K562 (cell line): ENCODE data around the gene PRKCB. TPM values are rescaled to one million over a fixed set of nuclear protein-coding genes. Genes with fewer than 3 reads are reported as not detected.

Source experiments
- BHLHE40 ChIP-seq: IDR thresholded peaks from 2 replicates; pipeline ENCODE4 v1.6.1; 2011; ENCODE audit warnings: low read length, improper control_type of control experiment
- CHD4 ChIP-seq: fragments of 200-600 bp; sonication (generic); IDR thresholded peaks from 3 replicates; pipeline ENCODE4 v1.6.1; 2012; ENCODE audit warnings: low read depth, mild to moderate bottlenecking, mixed read lengths, low read length, inconsistent platforms; ENCODE audit not compliant: insufficient read depth, insufficient replicate concordance, poor library complexity, severe bottlenecking
- ESRRA ChIP-seq: fragments of 450-650 bp; IDR thresholded peaks from 2 replicates; pipeline ENCODE4 v1.6.1; 2014; ENCODE audit warnings: low read depth, mild to moderate bottlenecking, moderate library complexity, borderline replicate concordance
- GATA2 ChIP-seq: sonication (generic); formaldehyde crosslinking; IDR thresholded peaks from 2 replicates; pipeline ENCODE4 v1.4.0; 2020; ENCODE audit warnings: mild to moderate bottlenecking, missing genetic modification reagents
- GMEB1 ChIP-seq: fragments of 250-450 bp; sonication (Bioruptor Pico); IDR thresholded peaks from 2 replicates; pipeline ENCODE4 v1.4.0; 2020; ENCODE audit warnings: mild to moderate bottlenecking
- GTF2B ChIP-seq: IDR thresholded peaks from 2 replicates; pipeline ENCODE4 v1.6.1; 2011; ENCODE audit not compliant: insufficient read length; ENCODE audit errors: extremely low read depth
- HNRNPUL1 ChIP-seq: fragments of 200-400 bp; formaldehyde crosslinking; IDR thresholded peaks from 2 replicates; pipeline ENCODE4 v1.6.1; 2017; ENCODE audit warnings: low read length
- IRF9 ChIP-seq: fragments of 450-650 bp; IDR thresholded peaks from 2 replicates; pipeline ENCODE4 v1.6.1; 2016; ENCODE audit warnings: missing biosample characterization, missing genetic modification characterization
- JUND ChIP-seq, 2 experiments: IDR thresholded peaks; 2 replicates in 1 of 2; 3 replicates in 1 of 2; pipeline ENCODE4 v1.6.1; 2011; ENCODE audit warnings: borderline replicate concordance in 2 of 2, low read depth in 2 of 2, low read length in 2 of 2, improper control_type of control experiment in 1 of 2, missing biosample characterization in 1 of 2, missing genetic modification characterization in 1 of 2, missing genetic modification reagents in 1 of 2
- MAZ ChIP-seq, 2 experiments: fragments of 450-650 bp in 1 of 2; sonication (generic) in 1 of 2; formaldehyde crosslinking; IDR thresholded peaks in 1 of 2; conservative IDR thresholded peaks in 1 of 2; 2 replicates each; pipeline versions ENCODE4 v1.4.0 to v1.5.0; 2020; ENCODE audit warnings: mild to moderate bottlenecking in 1 of 2, missing genetic modification reagents in 1 of 2
- MNT ChIP-seq, 2 experiments: fragments of 450-650 bp; conservative IDR thresholded peaks; 2 replicates each; pipeline ENCODE4 v1.6.1; 2017; ENCODE audit warnings: mild to moderate bottlenecking in 2 of 2, moderate library complexity in 2 of 2
- NONO ChIP-seq, 2 experiments: fragments of 200-400 bp in 1 of 2; fragments of 450-650 bp in 1 of 2; formaldehyde crosslinking in 1 of 2; IDR thresholded peaks; 2 replicates each; pipeline ENCODE4 v1.6.1; 2017; ENCODE audit warnings: low read depth in 2 of 2, mild to moderate bottlenecking in 2 of 2, moderate library complexity in 2 of 2, low read length in 1 of 2
- SPI1 ChIP-seq: IDR thresholded peaks from 2 replicates; pipeline ENCODE4 v1.6.1; 2011; ENCODE audit warnings: low read depth, low read length, control low read depth, borderline replicate concordance
- ZNF140 ChIP-seq: fragments of 250-450 bp; sonication (Bioruptor Pico); IDR thresholded peaks from 2 replicates; pipeline ENCODE4 v1.8.0; 2021; ENCODE audit warnings: moderate library complexity, mild to moderate bottlenecking, inconsistent platforms
- ZNF592 ChIP-seq: fragments of 450-650 bp; IDR thresholded peaks from 2 replicates; pipeline ENCODE4 v1.6.1; 2017; ENCODE audit warnings: antibody characterized with exemption, mild to moderate bottlenecking
- polyA plus RNA-seq, 8 experiments: library from polyadenylated mRNA; depleted of rRNA in 4 of 8; stranded (reverse) in 5 of 8; unstranded in 3 of 8; fragments of >200 nt; fragmentation: Nextera tagmentation in 2 of 8; fragmentation: Illumina TruSeq in 1 of 8; extraction: Ambion mirVana in 2 of 8; extraction: Trizol in 1 of 8; gene quantifications; 2 replicates each; pipeline versions ENCODE4 v1.2.1 to v1.2.3, GENCODE V29; 2011 to 2014; ENCODE audit warnings: inconsistent platforms in 1 of 8, missing spikeins in 1 of 8
- total RNA-seq, 7 experiments: library from RNA; depleted of rRNA in 6 of 7; stranded (reverse); fragments of >200 nt in 6 of 7; fragmentation: Illumina TruSeq in 2 of 7; extraction: Trizol in 2 of 7; gene quantifications; 2 replicates each; pipeline versions ENCODE4 v1.2.1 to v1.2.3, GENCODE V29; 2011 to 2021; ENCODE audit warnings: low replicate concordance in 1 of 7

The PRKCB gene
- total and polyA plus RNA-seq, 9 of the 15 experiments (the other 6 are each of a cell fraction or from before 2014, with no cell fraction given) = 49.9 to 276 (median 148) TPM

GRCh38 chr16:23837553-23838308 lies 1.9 kb downstream of the PRKCB start (continued):
- TF ChIP-seq CHD4 = no peak
- peak; percentile 43 to 52; a peak in 2 of 4 replicates for TF ChIP-seq MNT (conservative IDR thresholded peaks at IDR 0.05)
- TF ChIP-seq SPI1 = peak; percentile 15; the same call in 1 of the 2 replicates
- TF ChIP-seq JUND (IDR thresholded peaks at IDR 0.05; ENCODE audit: borderline replicate concordance, low read depth, low read length) = no peak
- TF ChIP-seq JUND (tag; IDR thresholded peaks at IDR 0.05; ENCODE audit: borderline replicate concordance, low read depth, low read length) = peak; percentile 22; the same call in 1 of the 3 replicates
- TF ChIP-seq ZNF140 (CRISPR knock-in tag) = no peak
- TF ChIP-seq NONO (IDR thresholded peaks at IDR 0.05; ENCODE audit: low read depth in 2 of 2, low read length in 1 of 2) = no peak
- no peak for TF ChIP-seq GMEB1 (CRISPR knock-in tag)
- no peak for TF ChIP-seq HNRNPUL1
- no peak for TF ChIP-seq GTF2B
- 0 out of 2 replicates have a peak, but pooled peaks have one; percentile 10 for TF ChIP-seq BHLHE40
- 0 out of 2 replicates have a peak, but pooled peaks have one; percentile 50 for TF ChIP-seq ZNF592
- peak; percentile 52; the same call in 1 of the 2 replicates for TF ChIP-seq GATA2 (CRISPR knock-in tag)
- TF ChIP-seq IRF9 (tag) = no peak
- 0 out of 2 replicates have a peak, but pooled peaks have one; percentile 16 for TF ChIP-seq ESRRA
- peak in 1 of 2 experiments; percentile 19; a peak in 1 of 4 replicates for TF ChIP-seq MAZ (CRISPR knock-in tag; conservative IDR thresholded peaks at IDR 0.05 in 1 of 2, IDR thresholded peaks at IDR 0.05 in 1 of 2)
